Muscle of arm (tissue), 12 donors: ENCODE measurements around the gene WDR49. TPM values are rescaled to one million over a fixed set of nuclear protein-coding genes. Genes with fewer than 3 reads are reported as not detected.

Source experiments
- polyA plus RNA-seq, 12 donors: library from polyadenylated mRNA; unstranded; fragments of 120-200 nt; gene quantifications; one replicate each; pipeline ENCODE4 v1.2.1, GENCODE V29; 2013; ENCODE audit not compliant: insufficient read length in 12 of 12

WDR49 gene
- polyA plus RNA-seq, 12 donors: 0.08 to 0.32 (median 0.16) TPM; not detected in 7

Other genes with a start within 250 kb of the WDR49 start
- under 1 TPM in 5 of 12 donors, not detected in 7; 0.13 to 0.55 (median 0.20) TPM for gene SERPINI2, start 179.9 kb downstream of the WDR49 start, polyA plus RNA-seq
- gene PDCD10, start 81.0 kb upstream of the WDR49 start, polyA plus RNA-seq: 10 to 100 TPM in 11 of 12 donors, not detected in 1; 25.0 to 80.4 (median 37.6) TPM
- gene SERPINI1, start 81.8 kb upstream of the WDR49 start, polyA plus RNA-seq: 10 to 100 TPM in 4 of 12 donors, 1 to 10 TPM in 6, not detected in 2; 6.0 to 17.3 (median 9.2) TPM